H1 (cell line): ENCODE results near the gene TIMM10. TPM values are rescaled to one million over a fixed set of nuclear protein-coding genes. Genes with fewer than 3 reads are reported as not detected.

ENCODE experiments used
- CTCF ChIA-PET: fragments of 300-600 bp; sonication (Branson Sonifier 250); formaldehyde crosslinking; loops from one replicate; lab custom pipeline; 2021; ENCODE audit not compliant: partially characterized antibody; lab: Charles Lee
- POLR2A ChIA-PET: fragments of 300-600 bp; sonication (Branson Sonifier 250); formaldehyde crosslinking; loops from one replicate; lab custom pipeline; 2021; ENCODE audit warnings: inconsistent platforms; ENCODE audit not compliant: partially characterized antibody; lab: Charles Lee
- DNase-seq, 2 experiments: peaks; one replicate each; pipeline versions ENCODE4 v3.0.0 to v3.0.0-alpha.2; 2010 to 2022; ENCODE audit warnings: low spot score in 2 of 2, low read depth in 1 of 2, mixed read lengths in 1 of 2
- FAIRE-seq: peaks from 2 replicates; lab custom pipeline; 2011; peaks lifted over from hg19 to GRCh38; lab: Jason Lieb, UNC
- H2AFZ ChIP-seq: 2 replicates; pipeline ENCODE4 v1.8.1; 2012; ENCODE audit warnings: low read length, inconsistent platforms
- H2AK5ac ChIP-seq: 2 replicates; pipeline ENCODE4 v1.6.1; 2013; ENCODE audit warnings: low read depth, low read length
- H2BK120ac ChIP-seq: replicated peaks from 2 replicates; pipeline ENCODE3; 2013; ENCODE audit warnings: low read depth, low read length, inconsistent platforms
- H2BK12ac ChIP-seq: 2 replicates; pipeline ENCODE4 v1.6.1; 2013; ENCODE audit warnings: low read depth, low read length
- H2BK15ac ChIP-seq: 2 replicates; pipeline ENCODE4 v1.6.1; 2013; ENCODE audit warnings: low read length
- H2BK20ac ChIP-seq: 2 replicates; pipeline ENCODE4 v1.6.1; 2013; ENCODE audit warnings: low read length
- H2BK5ac ChIP-seq: 2 replicates; pipeline ENCODE4 v1.6.1; 2013; ENCODE audit warnings: low read depth, low read length
- H3K14ac ChIP-seq: 2 replicates; pipeline ENCODE4 v1.6.1; 2013; ENCODE audit warnings: inconsistent platforms; ENCODE audit not compliant: insufficient read length
- H3K18ac ChIP-seq: 2 replicates; pipeline ENCODE4 v1.6.1; 2013; ENCODE audit warnings: low read length; ENCODE audit errors: extremely low read depth
- H3K23ac ChIP-seq: 2 replicates; pipeline ENCODE4 v1.6.1; 2013; ENCODE audit warnings: inconsistent platforms; ENCODE audit not compliant: insufficient read length
- H3K23me2 ChIP-seq: 2 replicates; pipeline ENCODE4 v1.6.1; 2013; ENCODE audit warnings: low read depth, low read length
- H3K27ac ChIP-seq: 2 replicates; pipeline ENCODE4 v1.6.1; 2011; ENCODE audit warnings: low read depth, low read length, inconsistent platforms
- H3K27me3 ChIP-seq, 4 experiments: replicated peaks in 1 of 4; 1 replicate in 1 of 4; 2 replicates in 3 of 4; pipeline versions ENCODE4 v1.6.1 to v1.8.1; 2011 to 2013; ENCODE audit warnings: low read length in 3 of 4, mild to moderate bottlenecking in 3 of 4, inconsistent platforms in 2 of 4, mixed read lengths in 2 of 4, moderate library complexity in 1 of 4; ENCODE audit not compliant: control insufficient read depth in 3 of 4, insufficient read depth in 3 of 4; ENCODE audit errors: extremely low read depth in 1 of 4
- H3K36me3 ChIP-seq, 4 experiments: 2 replicates each; pipeline versions ENCODE4 v1.6.1 to v1.8.1; 2011 to 2013; ENCODE audit warnings: mild to moderate bottlenecking in 4 of 4, low read length in 3 of 4, moderate library complexity in 2 of 4, control low read depth in 1 of 4, inconsistent platforms in 1 of 4; ENCODE audit not compliant: insufficient read depth in 4 of 4, control insufficient read depth in 2 of 4
- H3K4ac ChIP-seq: replicated peaks from 2 replicates; pipeline ENCODE3; 2013; ENCODE audit warnings: low read length, low read depth, mixed read lengths, inconsistent platforms; ENCODE audit not compliant: insufficient read length
- H3K4me1 ChIP-seq, 4 experiments: replicated peaks in 1 of 4; 1 replicate in 1 of 4; 2 replicates in 3 of 4; pipeline versions ENCODE4 v1.6.1 to v1.8.1; 2011 to 2013; ENCODE audit warnings: low read length in 3 of 4, inconsistent platforms in 2 of 4, mixed read lengths in 1 of 4; ENCODE audit not compliant: insufficient read depth in 4 of 4, control insufficient read depth in 3 of 4
- H3K4me2 ChIP-seq, 2 experiments: 2 replicates each; pipeline versions ENCODE4 v1.6.1 to v1.8.1; 2011 to 2013; ENCODE audit warnings: low read depth in 2 of 2, low read length in 2 of 2, control low read depth in 1 of 2, inconsistent platforms in 1 of 2, mild to moderate bottlenecking in 1 of 2; ENCODE audit not compliant: insufficient read depth in 1 of 2
- H3K4me3 ChIP-seq, 4 experiments: fragments of 200-600, 300-600 bp in 1 of 4; sonication (generic), shearing (Covaris generic), sonication (Bioruptor Twin) in 1 of 4; 2 replicates each; pipeline versions ENCODE4 v1.5.1 to v1.8.1; 2011 to 2016; ENCODE audit warnings: low read length in 4 of 4, low read depth in 3 of 4, control low read depth in 2 of 4, inconsistent platforms in 2 of 4, mild to moderate bottlenecking in 2 of 4, mixed read lengths in 1 of 4, moderate library complexity in 1 of 4; ENCODE audit not compliant: insufficient read depth in 2 of 4; ENCODE audit errors: extremely low read depth in 1 of 4
- H3K56ac ChIP-seq: replicated peaks from 2 replicates; pipeline ENCODE3; 2013; ENCODE audit warnings: low read depth, mild to moderate bottlenecking, mixed read lengths, low read length, inconsistent platforms; ENCODE audit not compliant: insufficient read length
- H3K79me1 ChIP-seq: 2 replicates; pipeline ENCODE4 v1.6.1; 2013; ENCODE audit warnings: low read depth, low read length, control low read depth
- H3K79me2 ChIP-seq, 2 experiments: 2 replicates each; pipeline versions ENCODE4 v1.6.1 to v1.8.1; 2012 to 2013; ENCODE audit warnings: low read length in 2 of 2, mild to moderate bottlenecking in 2 of 2, inconsistent platforms in 1 of 2; ENCODE audit not compliant: insufficient read depth in 2 of 2, control insufficient read depth in 1 of 2
- H3K9ac ChIP-seq, 4 experiments: replicated peaks in 1 of 4; 1 replicate in 1 of 4; 2 replicates in 3 of 4; pipeline versions ENCODE4 v1.6.1 to v1.8.1; 2011 to 2013; ENCODE audit warnings: low read depth in 3 of 4, low read length in 3 of 4, control low read depth in 2 of 4, mild to moderate bottlenecking in 2 of 4, moderate library complexity in 2 of 4, inconsistent platforms in 1 of 4; ENCODE audit errors: extremely low read depth in 1 of 4
- H3K9me3 ChIP-seq, 2 experiments: 2 replicates each; pipeline versions ENCODE4 v1.6.1 to v1.8.1; 2012 to 2013; ENCODE audit warnings: mild to moderate bottlenecking in 2 of 2, moderate library complexity in 2 of 2, control low read depth in 1 of 2, inconsistent platforms in 1 of 2, low read depth in 1 of 2, low read length in 1 of 2, mixed read lengths in 1 of 2; ENCODE audit not compliant: insufficient read depth in 2 of 2
- H4K20me1 ChIP-seq, 2 experiments: replicated peaks in 1 of 2; 2 replicates each; pipeline versions ENCODE3 to v1.8.1; 2011 to 2013; ENCODE audit warnings: inconsistent platforms in 2 of 2, low read length in 2 of 2, mild to moderate bottlenecking in 1 of 2; ENCODE audit not compliant: insufficient read depth in 2 of 2, control insufficient read depth in 1 of 2
- H4K5ac ChIP-seq: 2 replicates; pipeline ENCODE4 v1.6.1; 2013; ENCODE audit warnings: low read length, low read depth, mixed read lengths, inconsistent platforms; ENCODE audit not compliant: insufficient read length
- H4K8ac ChIP-seq: 2 replicates; pipeline ENCODE4 v1.8.0; 2013; ENCODE audit warnings: mild to moderate bottlenecking, moderate library complexity, low read length, inconsistent platforms; ENCODE audit not compliant: insufficient read depth; ENCODE audit errors: extremely low read depth
- H4K91ac ChIP-seq: replicated peaks from 2 replicates; pipeline ENCODE3; 2013; ENCODE audit warnings: low read length, mixed read lengths, inconsistent platforms; ENCODE audit not compliant: insufficient read length
- ASH2L ChIP-seq: fragments of 200-600, 300-600 bp; sonication (generic); IDR thresholded peaks from one replicate; pipeline ENCODE4 v1.7.1; 2017; ENCODE audit warnings: low read length
- EGR1 ChIP-seq: IDR thresholded peaks from 2 replicates; pipeline ENCODE4 v1.6.1; 2011; ENCODE audit warnings: low read depth, low read length, borderline replicate concordance
- RBBP5 ChIP-seq: IDR thresholded peaks from 2 replicates; pipeline ENCODE4 v1.7.1; 2012; ENCODE audit warnings: low read depth, mild to moderate bottlenecking, inconsistent platforms, low read length, moderate library complexity, borderline replicate concordance
- RFX5 ChIP-seq: IDR thresholded peaks from 2 replicates; pipeline ENCODE4 v1.6.1; 2011; ENCODE audit warnings: low read depth, low read length, improper control_type of control experiment, borderline replicate concordance
- WGBS, 2 experiments: shearing (Covaris generic) in 1 of 2; methylation state at CpG; one replicate each; pipeline versions ENCODE4 v1.1.6 to v1.1.7; 2013 to 2015; ENCODE audit warnings: low lambda C conversion rate in 2 of 2, mixed read lengths in 2 of 2, inconsistent platforms in 1 of 2, low coverage in 1 of 2, missing lambda C conversion rate in 1 of 2; ENCODE audit not compliant: insufficient replicate concordance in 2 of 2, insufficient coverage in 1 of 2, insufficient read length in 1 of 2; ENCODE audit errors: extremely low coverage in 1 of 2, missing lambda C conversion rate in 1 of 2; 5-methylcytosine and 5-hydroxymethylcytosine counted together
- polyA plus RNA-seq, 7 experiments: library from polyadenylated mRNA; depleted of rRNA in 3 of 7; stranded (reverse) in 5 of 7; unstranded in 2 of 7; fragments of >200 nt in 5 of 7; fragments of 200-250 nt in 2 of 7; gene quantifications; 1 replicate in 5 of 7; 2 replicates in 1 of 7; 4 replicates in 1 of 7; pipeline versions ENCODE4 v1.2.1 to v1.2.3, GENCODE V29; 2011 to 2013; ENCODE audit warnings: missing spikeins in 2 of 7, mixed read lengths in 2 of 7
- total RNA-seq: library from RNA; stranded (reverse); fragmentation: NEBNext Ultra II Directional; extraction: Animal tissue kit (Norgen Biotek cat#: 25700); gene quantifications from 2 replicates; pipeline ENCODE4 v1.2.1, GENCODE V29; 2021

TIMM10 gene
- total and polyA plus RNA-seq, 2 of the 8 experiments (the other 6 are each of a cell fraction or from before 2014, with no cell fraction given) = 117 to 227 TPM

DNA sequence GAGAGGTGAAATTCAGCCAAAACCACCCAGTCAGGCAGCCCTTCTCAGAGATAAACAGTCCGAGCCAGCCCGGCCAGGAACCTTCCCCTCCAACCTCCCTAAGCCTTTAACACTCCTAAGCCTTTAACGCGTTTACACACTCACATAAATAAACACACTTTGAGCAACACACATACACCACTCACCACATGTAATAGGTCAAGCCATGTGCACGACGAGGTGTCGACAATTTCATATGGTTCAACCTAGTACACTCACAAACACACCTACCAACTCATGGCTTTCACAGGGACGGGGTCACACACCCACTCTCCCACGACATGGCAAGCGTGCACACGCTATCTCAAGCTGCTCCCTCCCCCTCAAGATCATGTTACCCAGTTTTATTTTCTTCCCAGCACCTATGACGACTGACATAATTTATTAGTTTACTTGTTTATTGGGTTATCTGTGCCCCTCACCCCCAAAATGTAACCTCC is 30.5 kb downstream of the TIMM10 start:
- WGBS, 2 experiments = 52% methylated on average over 12 of the region's 12 CpGs; no CpG with 5 or more reads in 1 of the 2 experiments
- Histone ChIP-seq H4K8ac (no peak overlapping the region; the same call in 1 of the 2 replicates), H2AFZ (no peak overlapping the region), H3K27me3 (no peaks in the 10 kb centered on the region), H2AK5ac (peak overlapping the region; percentile 98), H3K79me2 (no peaks in the 10 kb centered on the region), H3K79me1 (peaks cover 2% of the 10 kb centered on the region; the same call in 1 of the 2 replicates), H3K4me2 (peak overlapping the region; percentile 74 to 87), H3K14ac (no peak overlapping the region), H3K36me3 (peaks cover 0 to 5% (median 0%) of the 10 kb centered on the region in 4 experiments; a peak in 2 of 8 replicates), H2BK5ac (peak overlapping the region; percentile 93; the same call in 1 of the 2 replicates), H4K91ac (peak overlapping the region; percentile 49), H3K9ac (peak overlapping the region in 1 of 4 experiments; percentile 7; a peak in 2 of 7 replicates), H2BK15ac (peak overlapping the region; percentile 92; the same call in 1 of the 2 replicates), H4K20me1 (peaks cover 0 to 2% of the 10 kb centered on the region in 2 experiments), H3K27ac (no peak overlapping the region), H3K18ac (peak overlapping the region; percentile 97), H3K23me2 (peaks cover 2% of the 10 kb centered on the region; the same call in 1 of the 2 replicates), H3K4ac (peak overlapping the region; percentile 61), H3K4me1 (peaks cover 7 to 18% (median 14%) of the 10 kb centered on the region in 4 experiments), H2BK20ac (0 out of 2 replicates have a peak overlapping the region, but pooled peaks have one; percentile 82), H3K23ac (no peak overlapping the region), H3K9me3 (no peaks in the 10 kb centered on the region), H3K4me3 (peak overlapping the region in 3 of 4 experiments; percentile 5 to 45 (median 16); a peak in 5 of 8 replicates), H2BK12ac (peak overlapping the region; percentile 99), H4K5ac (no peak overlapping the region), H3K56ac (no peak overlapping the region), H2BK120ac (no peak overlapping the region)
- FAIRE-seq (peak; percentile 57), DNase-seq (no peak)
- ChIA-PET POLR2A (interaction anchor here (0.6 to 4.3 kb wide), 24 partner anchors 8 to 178 kb away, joined by 3 to 66 read pairs (median 4); partner anchors contain the start of gene SLC43A1), CTCF (interaction anchor here (1.4 to 33.7 kb wide), 7 partner anchors 7 to 59 kb away, joined by 3 to 1146 read pairs (median 5); partner anchors contain the start of genes SLC43A1, SMTNL1 and TIMM10)
- peak; percentile 35 for TF ChIP-seq ASH2L
- no peak for TF ChIP-seq RFX5
- no peak for TF ChIP-seq EGR1
- TF ChIP-seq RBBP5 = 0 out of 2 replicates have a peak, but pooled peaks have one; percentile 54
